GM19372 (cell line): ENCODE results near the gene CCNYL1.
A peak's percentile ranks its signal among the peaks of the same experiment; 100 is the strongest.

ENCODE experiments used
- ATAC-seq: cut with Tn5 transposase; IDR thresholded peaks from one replicate; pipeline ENCODE4 v1.9.1; 2021; ENCODE audit warnings: mild to moderate bottlenecking, low read depth, moderate library complexity; ENCODE audit not compliant: unreplicated experiment

CCNYL1 gene

GRCh38 chr2:207763303-207763917 lies 52.0 kb downstream of the CCNYL1 start:
- no peak for ATAC-seq

GRCh38 chr2:207764096-207764630 lies 52.7 kb downstream of the CCNYL1 start:
- no peak for ATAC-seq

- no peak for ATAC-seq
Observed at GRCh38 chr2:207765547-207765946, 54.1 kb downstream of the CCNYL1 start.

GRCh38 chr2:207766041-207766551 lies 54.7 kb downstream of the CCNYL1 start:
- ATAC-seq = no peak

- no peak for ATAC-seq
Observed at GRCh38 chr2:207766697-207767460, 55.4 kb downstream of the CCNYL1 start.

- ATAC-seq = no peak
Observed at GRCh38 chr2:207767461-207768167, 56.2 kb downstream of the CCNYL1 start.

GRCh38 chr2:207768168-207768865 lies 56.9 kb downstream of the CCNYL1 start:
- ATAC-seq = no peak

GRCh38 chr2:207768866-207769596 lies 57.6 kb downstream of the CCNYL1 start:
- ATAC-seq = peak; percentile 11

- ATAC-seq = no peak
Observed at GRCh38 chr2:207770602-207771404, 59.4 kb downstream of the CCNYL1 start.

GRCh38 chr2:207771421-207771820 lies 60.0 kb downstream of the CCNYL1 start:
- no peak for ATAC-seq

- ATAC-seq = no peak
Observed at GRCh38 chr2:207772081-207772843, 60.8 kb downstream of the CCNYL1 start.

- no peak for ATAC-seq
Observed at GRCh38 chr2:207772844-207773205, 61.4 kb downstream of the CCNYL1 start.

GRCh38 chr2:207775473-207775872 lies 64.0 kb downstream of the CCNYL1 start:
- no peak for ATAC-seq

- no peak for ATAC-seq
Observed at GRCh38 chr2:207777124-207777523, 65.7 kb downstream of the CCNYL1 start.

GRCh38 chr2:207778298-207778882 lies 67.0 kb downstream of the CCNYL1 start:
- ATAC-seq = no peak

GRCh38 chr2:207779523-207779922 lies 68.1 kb downstream of the CCNYL1 start:
- ATAC-seq = no peak

- ATAC-seq = no peak
Observed at GRCh38 chr2:207782238-207783030, 71.0 kb downstream of the CCNYL1 start.
